Pons (tissue), 1 donor: Measurements from ENCODE around the gene SYP.

Source experiments
- DNase-seq: peaks from one replicate; pipeline ENCODE4 v3.0.0-alpha.2; 2016; ENCODE audit warnings: low spot score

Gene SYP

GRCh38 chrX:49220100-49220499, 20.1 kb upstream of the SYP start:
- no peak for DNase-seq

GRCh38 chrX:49214996-49215526, 15.1 kb upstream of the SYP start:
- no peak for DNase-seq

GRCh38 chrX:49214416-49214815, 14.4 kb upstream of the SYP start:
- DNase-seq: no peak

- no peak for DNase-seq
These were observed 12.9 kb upstream of the SYP start for GRCh38 chrX:49212861-49213260.

- no peak for DNase-seq
These were observed 12.2 kb upstream of the SYP start for GRCh38 chrX:49212209-49212608.

- DNase-seq: no peak
These were observed 11.1 kb upstream of the SYP start for GRCh38 chrX:49211074-49211473.

- DNase-seq: no peak
These were observed 10.4 kb upstream of the SYP start for GRCh38 chrX:49210406-49210805.

- no peak for DNase-seq
These were observed 9.7 kb upstream of the SYP start for GRCh38 chrX:49209434-49210251.

- no peak for DNase-seq
These were observed 8.4 kb upstream of the SYP start for GRCh38 chrX:49208399-49208798.

GRCh38 chrX:49206543-49206942, 6.5 kb upstream of the SYP start:
- no peak for DNase-seq

GRCh38 chrX:49205443-49205842, 5.5 kb upstream of the SYP start:
- no peak for DNase-seq

GRCh38 chrX:49204709-49205108, 4.7 kb upstream of the SYP start:
- DNase-seq: no peak

- DNase-seq: no peak
These were observed 4.0 kb upstream of the SYP start for GRCh38 chrX:49204017-49204416.

GRCh38 chrX:49203536-49203935, 3.5 kb upstream of the SYP start:
- DNase-seq: no peak

- no peak for DNase-seq
These were observed 2.0 kb upstream of the SYP start for GRCh38 chrX:49202022-49202421.

GRCh38 chrX:49199315-49199595, 738 bp downstream of the SYP start:
- DNase-seq: no peak

GRCh38 chrX:49198540-49199314, 1.3 kb downstream of the SYP start:
- DNase-seq: no peak

GRCh38 chrX:49197543-49198087, 2.4 kb downstream of the SYP start:
- no peak for DNase-seq

- DNase-seq: no peak
These were observed 6.4 kb downstream of the SYP start for GRCh38 chrX:49193542-49193964.

- no peak for DNase-seq
These were observed 7.2 kb downstream of the SYP start for GRCh38 chrX:49192722-49193328.

GRCh38 chrX:49191574-49192011, 8.4 kb downstream of the SYP start:
- DNase-seq: no peak

- peak; percentile 99 for DNase-seq
These were observed 9.0 kb downstream of the SYP start for GRCh38 chrX:49190821-49191573.
